ENCODE data around the gene OR7D2. TPM values are rescaled to one million over a fixed set of nuclear protein-coding genes. Genes with fewer than 3 reads are reported as not detected.
A peak's percentile ranks its signal among the peaks of the same experiment; 100 is the strongest.
"Not testable (repeated sequence)": the region's sequence is repeated elsewhere in the genome, so short reads cannot be mapped to it uniquely, and the experiment has no call there.

OR7D2 gene
- total RNA-seq, 2 experiments from 2014 or later = not detected

DNA sequence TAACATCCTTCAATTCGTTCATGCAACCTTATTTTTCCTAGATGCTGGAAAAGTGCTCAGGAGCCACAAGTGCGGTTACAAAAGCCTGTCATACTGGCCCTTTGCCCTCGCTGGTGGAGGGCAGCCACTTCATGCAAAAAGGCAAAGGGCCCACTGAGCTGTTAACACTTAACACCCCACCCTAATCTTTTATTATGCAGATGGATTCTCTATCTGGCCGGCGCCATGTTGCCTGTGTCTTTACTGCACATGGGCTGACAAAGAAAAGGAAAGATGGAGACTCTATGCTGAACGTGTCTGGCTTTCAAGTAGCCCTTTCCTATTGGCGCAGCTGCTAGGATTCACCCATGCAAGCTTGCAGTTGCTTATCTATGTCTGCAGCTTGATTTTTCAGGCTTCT lies 10.8 kb downstream of the OR7D2 start:
- peaks cover 7% of the 10 kb centered on the region for H3K9me3 Mint-ChIP-seq

DNA sequence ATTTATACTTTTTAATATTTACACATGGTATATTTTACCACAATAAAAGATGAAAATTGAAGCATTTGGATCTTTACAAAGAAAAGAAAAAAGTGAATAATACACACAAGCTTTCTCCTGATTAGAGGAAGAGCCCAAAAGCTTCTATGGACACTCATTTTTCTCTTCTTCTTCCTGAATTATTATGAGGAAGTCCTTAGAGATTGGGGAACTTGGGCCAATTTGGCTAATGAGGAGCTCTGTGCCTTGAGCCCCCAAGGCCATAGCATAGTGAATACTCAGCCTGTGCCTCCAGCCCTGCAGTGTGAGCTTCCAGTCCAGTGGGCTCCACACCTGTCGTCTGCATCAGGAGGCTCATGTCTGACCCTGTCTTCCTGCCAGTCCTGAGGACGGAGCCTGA lies 19.3 kb downstream of the OR7D2 start:
- H3K9me3 Mint-ChIP-seq; CTCF ChIA-PET; H3K4me1 ChIP-seq (ENCODE audit: insufficient read depth, low read length); H3K4me3 Mint-ChIP-seq; H3K9me3 ChIP-seq (ENCODE audit: control insufficient read depth in 1 of 2, insufficient read depth in 1 of 2, low read length in 2 of 2); H3K27me3 ChIP-seq (ENCODE audit: control insufficient read depth in 1 of 2, insufficient read depth in 2 of 2, low read length in 2 of 2); H3K4me1 Mint-ChIP-seq (ENCODE audit: low read depth); H3K36me3 Mint-ChIP-seq (ENCODE audit: low read depth); intact Hi-C loops (cut with DNase I, micrococcal nuclease); POLR2A ChIA-PET; DNase-seq; H3K27ac Mint-ChIP-seq; ATAC-seq (ENCODE audit: poor library complexity); H3K36me3 ChIP-seq (ENCODE audit: insufficient read depth, low read length); H3K4me3 ChIP-seq (ENCODE audit: low read length); H3K27ac ChIP-seq (ENCODE audit: low read depth in 1 of 2, low read length in 2 of 2): not testable (repeated sequence)
- H3K27me3 Mint-ChIP-seq = peaks cover 53% of the 10 kb centered on the region

More for the DNA sequence above, 10.8 kb downstream of the OR7D2 start:
- Histone ChIP-seq H3K9me3 (ENCODE audit: control insufficient read depth in 1 of 2, insufficient read depth in 1 of 2, low read length in 2 of 2) (peaks cover 0 to 6% of the 10 kb centered on the region in 2 experiments), H3K36me3 (ENCODE audit: insufficient read depth, low read length) (no peaks in the 10 kb centered on the region), H3K27me3 (ENCODE audit: control insufficient read depth in 1 of 2, insufficient read depth in 2 of 2, low read length in 2 of 2) (peaks cover 0 to 4% of the 10 kb centered on the region in 2 experiments), H3K4me1 (ENCODE audit: insufficient read depth, low read length) (no peaks in the 10 kb centered on the region), H3K27ac (ENCODE audit: low read depth in 1 of 2, low read length in 2 of 2) (no peak overlapping the region), H3K4me3 (ENCODE audit: low read length) (no peak overlapping the region)
- H3K27ac Mint-ChIP-seq = no peak overlapping the region
- no peaks in the 10 kb centered on the region for H3K4me1 Mint-ChIP-seq (ENCODE audit: low read depth)
- TF ChIP-seq, protein P1, sequence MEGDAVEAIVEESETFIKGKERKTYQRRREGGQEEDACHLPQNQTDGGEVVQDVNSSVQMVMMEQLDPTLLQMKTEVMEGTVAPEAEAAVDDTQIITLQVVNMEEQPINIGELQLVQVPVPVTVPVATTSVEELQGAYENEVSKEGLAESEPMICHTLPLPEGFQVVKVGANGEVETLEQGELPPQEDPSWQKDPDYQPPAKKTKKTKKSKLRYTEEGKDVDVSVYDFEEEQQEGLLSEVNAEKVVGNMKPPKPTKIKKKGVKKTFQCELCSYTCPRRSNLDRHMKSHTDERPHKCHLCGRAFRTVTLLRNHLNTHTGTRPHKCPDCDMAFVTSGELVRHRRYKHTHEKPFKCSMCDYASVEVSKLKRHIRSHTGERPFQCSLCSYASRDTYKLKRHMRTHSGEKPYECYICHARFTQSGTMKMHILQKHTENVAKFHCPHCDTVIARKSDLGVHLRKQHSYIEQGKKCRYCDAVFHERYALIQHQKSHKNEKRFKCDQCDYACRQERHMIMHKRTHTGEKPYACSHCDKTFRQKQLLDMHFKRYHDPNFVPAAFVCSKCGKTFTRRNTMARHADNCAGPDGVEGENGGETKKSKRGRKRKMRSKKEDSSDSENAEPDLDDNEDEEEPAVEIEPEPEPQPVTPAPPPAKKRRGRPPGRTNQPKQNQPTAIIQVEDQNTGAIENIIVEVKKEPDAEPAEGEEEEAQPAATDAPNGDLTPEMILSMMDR (IDR thresholded peaks at IDR 0.05) = no peak
- ATAC-seq (ENCODE audit: poor library complexity) (no peak), DNase-seq (no peak)
- peaks cover 48% of the 10 kb centered on the region for H3K27me3 Mint-ChIP-seq
- H3K36me3 Mint-ChIP-seq (ENCODE audit: low read depth) = no peaks in the 10 kb centered on the region
- ChIA-PET CTCF (no interaction called here), POLR2A (no interaction called here)
- intact Hi-C loops (cut with DNase I, micrococcal nuclease) = no loop called here
- no peak overlapping the region for H3K4me3 Mint-ChIP-seq

DNA sequence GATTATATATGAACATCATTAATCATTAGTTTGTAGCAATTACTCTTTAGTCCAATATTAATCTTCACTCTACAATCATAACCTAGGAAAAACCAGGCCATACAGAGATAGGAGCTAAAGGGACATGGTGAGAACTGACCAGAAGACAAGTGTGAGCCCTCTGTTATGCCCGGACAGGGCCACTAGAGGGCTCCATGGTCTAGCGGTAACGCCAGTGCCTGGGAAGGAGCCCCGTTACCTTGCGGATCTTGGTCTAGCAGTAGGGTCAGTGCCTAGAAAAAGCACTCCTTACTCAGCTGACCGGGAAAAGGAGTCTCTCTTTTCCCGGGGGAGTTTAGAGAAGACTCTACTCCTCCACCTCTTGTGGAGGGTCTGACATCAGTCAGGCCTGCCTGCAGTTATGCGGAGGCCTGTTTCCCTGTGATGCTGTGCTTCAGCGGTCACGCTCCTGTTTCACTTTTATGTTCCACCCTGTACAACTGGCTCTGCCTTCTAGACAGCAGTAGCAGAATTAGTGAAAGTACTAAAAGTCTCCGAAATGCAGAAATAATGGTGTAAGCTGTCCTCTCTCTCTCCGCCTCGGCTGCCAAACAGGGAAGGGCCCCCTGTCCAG lies 26.8 kb downstream of the OR7D2 start:
- H3K9me3 ChIP-seq (ENCODE audit: control insufficient read depth in 1 of 2, insufficient read depth in 1 of 2, low read length in 2 of 2) = no peaks in the 10 kb centered on the region
- Mint-ChIP-seq H3K27me3 (peaks cover 8% of the 10 kb centered on the region), H3K27ac (no peak overlapping the region), H3K4me3 (peak overlapping the region; percentile 56), H3K9me3 (no peaks in the 10 kb centered on the region), H3K4me1 (ENCODE audit: low read depth) (no peaks in the 10 kb centered on the region), H3K36me3 (ENCODE audit: low read depth) (no peaks in the 10 kb centered on the region)
- ATAC-seq (ENCODE audit: poor library complexity) (peak; percentile 58), DNase-seq (peak; percentile 40 to 78 (median 58))
- H3K4me3 ChIP-seq (ENCODE audit: low read length) = peak overlapping the region; percentile 20
- peaks cover 3% of the 10 kb centered on the region for H3K4me1 ChIP-seq (ENCODE audit: insufficient read depth, low read length)
- no peak overlapping the region for H3K27ac ChIP-seq (ENCODE audit: low read depth in 1 of 2, low read length in 2 of 2)
- intact Hi-C loops (cut with DNase I, micrococcal nuclease) = loop anchor here (1.0 to 10.0 kb wide), 8 partner anchors 68 to 709 kb away; no protein-coding TSS in a partner anchor
- H3K36me3 ChIP-seq (ENCODE audit: insufficient read depth, low read length) = no peaks in the 10 kb centered on the region
- ChIA-PET POLR2A (no interaction called here), CTCF (interaction anchor here (0.5 to 1.6 kb wide), 7 partner anchors 84 to 613 kb away, joined by 3 to 11 read pairs (median 3); partner anchors contain the start of genes FBXL12 and ZNF266)
- H3K27me3 ChIP-seq (ENCODE audit: control insufficient read depth in 1 of 2, insufficient read depth in 2 of 2, low read length in 2 of 2) = no peaks in the 10 kb centered on the region
- TF ChIP-seq, protein P1 (IDR thresholded peaks at IDR 0.05) = peak; percentile 96

DNA sequence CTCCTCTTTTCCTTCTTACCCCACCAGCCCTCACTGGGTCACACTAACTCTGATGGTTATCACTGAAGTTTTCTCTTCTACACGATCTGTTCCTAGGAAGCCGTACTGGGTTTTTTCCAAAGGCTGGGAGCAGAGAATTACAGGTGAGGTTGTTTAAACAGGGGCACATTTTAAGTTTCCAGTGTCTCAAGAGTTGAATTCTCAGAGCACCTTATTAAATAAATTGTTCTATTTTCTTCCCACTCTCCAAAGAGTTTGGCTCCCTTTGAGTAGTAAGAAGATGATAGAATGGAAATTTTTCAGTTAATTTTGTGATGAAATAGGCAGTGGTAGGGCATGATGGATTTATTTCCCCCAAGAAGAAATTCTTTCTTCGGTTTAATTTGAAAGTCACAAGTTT lies 40.7 kb downstream of the OR7D2 start, which contains the start of gene OR7D4:
OR7D4 (minus strand) TSS at position 101 of the 400 bp plus-strand sequence. CDS start 4,752 bp downstream, outside the sequence.
- DNase-seq (no peak), ATAC-seq (ENCODE audit: poor library complexity) (no peak)
- Mint-ChIP-seq H3K36me3 (ENCODE audit: low read depth) (no peaks in the 10 kb centered on the region), H3K4me3 (no peak within 1 kb of the TSS), H3K4me1 (ENCODE audit: low read depth) (no peaks in the 10 kb centered on the region), H3K27ac (no peak within 1 kb of the TSS), H3K9me3 (peaks cover 10% of the 10 kb centered on the region), H3K27me3 (peaks cover 13% of the 10 kb centered on the region)
- Histone ChIP-seq H3K4me3 (ENCODE audit: low read length) (no peak within 1 kb of the TSS), H3K27me3 (ENCODE audit: control insufficient read depth in 1 of 2, insufficient read depth in 2 of 2, low read length in 2 of 2) (peaks cover 0 to 3% of the 10 kb centered on the region in 2 experiments), H3K9me3 (ENCODE audit: control insufficient read depth in 1 of 2, insufficient read depth in 1 of 2, low read length in 2 of 2) (no peaks in the 10 kb centered on the region), H3K27ac (ENCODE audit: low read depth in 1 of 2, low read length in 2 of 2) (no peak within 1 kb of the TSS), H3K36me3 (ENCODE audit: insufficient read depth, low read length) (no peaks in the 10 kb centered on the region), H3K4me1 (ENCODE audit: insufficient read depth, low read length) (no peaks in the 10 kb centered on the region)
- intact Hi-C loops (cut with DNase I, micrococcal nuclease) = no loop called here
- CTCF ChIA-PET = no interaction called here
- TF ChIP-seq, protein P1 (IDR thresholded peaks at IDR 0.05) = no peak
- POLR2A ChIA-PET = no interaction called here

All from CD4-positive, alpha-beta T cell (primary cell).